LNCaP clone FGC (cell line): ENCODE measurements around the gene NHLH2.

ENCODE experiments used
- DNase-seq: peaks from one replicate; pipeline ENCODE4 v3.0.0-alpha.2; 2011; ENCODE audit warnings: low read depth
- H3K4me3 ChIP-seq: 2 replicates; pipeline ENCODE4 v1.5.1; 2011; ENCODE audit warnings: mild to moderate bottlenecking, low read depth, low read length, control low read depth
- CTCF ChIP-seq: IDR thresholded peaks from 2 replicates; pipeline ENCODE4 v1.5.1; 2012; ENCODE audit warnings: mild to moderate bottlenecking; ENCODE audit not compliant: control insufficient read depth, insufficient read depth; ENCODE audit errors: extremely low read depth

The NHLH2 gene

GRCh38 chr1:115877511-115877910 lies 36.6 kb upstream of the NHLH2 start:
- no peak for TF ChIP-seq CTCF
- H3K4me3 ChIP-seq = no peak overlapping the region
- DNase-seq = no peak

GRCh38 chr1:115874904-115875303 lies 34.0 kb upstream of the NHLH2 start:
- no peak for DNase-seq
- TF ChIP-seq CTCF = no peak

GRCh38 chr1:115874497-115874896 lies 33.6 kb upstream of the NHLH2 start:
- no peak overlapping the region for H3K4me3 ChIP-seq
- no peak for DNase-seq
- TF ChIP-seq CTCF = no peak

More at GRCh38 chr1:115874904-115875303, 34.0 kb upstream of the NHLH2 start:
- H3K4me3 ChIP-seq = no peak overlapping the region

- H3K4me3 ChIP-seq = no peak overlapping the region
- TF ChIP-seq CTCF = no peak
- DNase-seq = no peak
Measured at GRCh38 chr1:115873184-115873583, 32.3 kb upstream of the NHLH2 start.

GRCh38 chr1:115869064-115869463 lies 28.1 kb upstream of the NHLH2 start:
- DNase-seq = no peak
- no peak for TF ChIP-seq CTCF
- no peak overlapping the region for H3K4me3 ChIP-seq

- peak; percentile 56 for DNase-seq
- TF ChIP-seq CTCF = no peak
- no peak overlapping the region for H3K4me3 ChIP-seq
Measured at GRCh38 chr1:115867216-115867615, 26.3 kb upstream of the NHLH2 start.

GRCh38 chr1:115865704-115866380 lies 24.9 kb upstream of the NHLH2 start:
- TF ChIP-seq CTCF = no peak
- no peak for DNase-seq
- H3K4me3 ChIP-seq = no peak overlapping the region
